GM23248 (cell line): ENCODE data around the gene CIC. TPM values are rescaled to one million over a fixed set of nuclear protein-coding genes. Genes with fewer than 3 reads are reported as not detected.

Source experiments
- DNase-seq: peaks from one replicate; pipeline ENCODE4 v3.0.0-alpha.2; 2015
- H2AFZ ChIP-seq: fragments of 200-600 bp; sonication (generic); 2 replicates; pipeline ENCODE4 v1.6.1; 2016; ENCODE audit warnings: antibody characterized with exemption
- H3F3A ChIP-seq: fragments of 200-600 bp; sonication (generic); 2 replicates; pipeline ENCODE4 v1.6.1; 2016; ENCODE audit warnings: mild to moderate bottlenecking, antibody characterized with exemption, mixed run types; ENCODE audit not compliant: insufficient read depth
- H3K27ac ChIP-seq: fragments of 200-600 bp; sonication (generic); 2 replicates; pipeline ENCODE4 v1.5.1; 2016; ENCODE audit warnings: mild to moderate bottlenecking
- H3K27me3 ChIP-seq: fragments of 200-600 bp; sonication (generic); replicated peaks from 2 replicates; pipeline ENCODE4 v1.6.1; 2016; ENCODE audit warnings: mild to moderate bottlenecking; ENCODE audit not compliant: insufficient read depth
- H3K36me3 ChIP-seq: fragments of 200-600 bp; sonication (generic); 2 replicates; pipeline ENCODE4 v1.6.1; 2016; ENCODE audit warnings: low read depth, mild to moderate bottlenecking
- H3K4me1 ChIP-seq: fragments of 200-600 bp; sonication (generic); 2 replicates; pipeline ENCODE4 v1.6.1; 2016; ENCODE audit warnings: mild to moderate bottlenecking; ENCODE audit not compliant: insufficient read depth
- H3K4me2 ChIP-seq: fragments of 200-600 bp; sonication (generic); one replicate; pipeline ENCODE4 v1.6.1; 2016; ENCODE audit warnings: mild to moderate bottlenecking; ENCODE audit not compliant: unreplicated experiment
- H3K4me3 ChIP-seq: fragments of 200-600 bp; sonication (generic); 2 replicates; pipeline ENCODE4 v1.5.1; 2016; ENCODE audit warnings: mild to moderate bottlenecking
- H3K79me2 ChIP-seq: fragments of 200-600 bp; sonication (generic); 2 replicates; pipeline ENCODE4 v1.6.1; 2016; ENCODE audit warnings: mild to moderate bottlenecking; ENCODE audit not compliant: insufficient read depth
- H3K9ac ChIP-seq: fragments of 200-600 bp; sonication (generic); 2 replicates; pipeline ENCODE4 v1.6.1; 2016; ENCODE audit warnings: mild to moderate bottlenecking
- H3K9me2 ChIP-seq: fragments of 200-600 bp; sonication (generic); 2 replicates; pipeline ENCODE4 v1.6.1; 2016; ENCODE audit warnings: mixed run types, mild to moderate bottlenecking, moderate library complexity; ENCODE audit not compliant: insufficient read depth
- H3K9me3 ChIP-seq: fragments of 200-600 bp; sonication (generic); one replicate; pipeline ENCODE4 v1.6.1; 2017; ENCODE audit warnings: low read depth
- H4K20me1 ChIP-seq: fragments of 200-600 bp; sonication (generic); 2 replicates; pipeline ENCODE4 v1.6.0; 2016; ENCODE audit not compliant: insufficient read depth
- EZH2 ChIP-seq: fragments of 200-600 bp; sonication (generic); IDR thresholded peaks from 2 replicates; pipeline ENCODE4 v1.6.1; 2018; ENCODE audit warnings: antibody characterized with exemption, mild to moderate bottlenecking; ENCODE audit not compliant: insufficient read depth, poor library complexity, severe bottlenecking
- EZH2phosphoT487 ChIP-seq: fragments of 200-600 bp; sonication (generic); IDR thresholded peaks from 2 replicates; pipeline ENCODE4 v1.6.1; 2018; ENCODE audit warnings: antibody characterized with exemption, moderate library complexity, mild to moderate bottlenecking, low read depth; ENCODE audit not compliant: insufficient read depth
- WGBS, 2 experiments: methylation state at CpG; one replicate each; pipeline ENCODE4 v1.1.6; 2015 to 2017; ENCODE audit warnings: low lambda C conversion rate in 2 of 2, low coverage in 1 of 2; ENCODE audit errors: missing lambda C conversion rate in 2 of 2; 5-methylcytosine and 5-hydroxymethylcytosine counted together
- in situ Hi-C: fragments of 300-500 bp; cut with MboI; formaldehyde crosslinking; loops from 2 replicates; pipeline ENCODE4 v1.15.0; 2020
- polyA plus RNA-seq: library from polyadenylated mRNA; unstranded; fragments of >200 nt; fragmentation: Nextera tagmentation; extraction: Ambion mirVana; gene quantifications from 2 replicates; pipeline ENCODE4 v1.2.1, GENCODE V29; 2016
- total RNA-seq: library from RNA; depleted of rRNA; stranded (reverse); fragments of >200 nt; shearing (Covaris generic); gene quantifications from 2 replicates; pipeline ENCODE4 v1.2.3, GENCODE V29; 2014

Gene CIC
- total and polyA plus RNA-seq, 2 experiments from 2014 or later = 8.3 to 17.5 TPM

DNA sequence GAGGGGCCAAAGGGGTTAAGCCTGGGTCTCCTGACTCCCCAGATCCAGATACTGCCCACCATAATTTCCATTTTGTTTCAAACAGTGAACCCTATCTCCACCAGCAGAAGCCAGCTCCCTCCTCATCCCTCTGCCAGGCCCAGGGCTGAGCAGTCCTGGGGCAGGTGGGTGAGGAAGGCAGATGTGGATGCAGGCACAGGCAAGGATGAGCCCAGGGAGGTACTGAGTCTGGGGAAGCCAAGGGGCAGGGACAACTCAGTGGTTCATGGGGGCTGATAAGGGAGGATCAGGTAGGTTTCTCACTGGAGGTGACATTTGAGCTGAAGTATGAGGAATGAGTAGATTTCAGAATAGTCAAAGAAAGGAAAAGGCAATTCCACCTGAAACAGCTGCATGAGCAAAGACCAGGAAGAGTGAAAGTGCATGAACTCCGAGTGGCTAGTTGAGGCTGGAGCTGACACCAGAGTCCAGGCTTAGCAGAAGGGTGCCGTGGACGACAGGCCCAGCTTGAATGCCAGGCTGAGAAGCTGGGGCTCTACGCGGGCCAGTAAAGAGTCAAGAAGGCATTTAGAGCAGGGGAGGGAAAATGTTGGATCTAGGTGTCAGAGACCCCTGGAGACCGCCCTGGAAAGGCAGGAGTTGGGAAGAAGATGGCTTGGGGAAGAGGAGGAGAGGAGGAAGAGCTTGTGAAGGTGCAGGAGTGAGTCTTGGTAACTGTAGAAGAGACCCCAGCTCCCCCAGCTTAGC is 10.3 kb downstream of the CIC start:
- WGBS, 2 experiments = 4 to 7% methylated on average over 6 of the region's 6 CpGs
- TF ChIP-seq EZH2 = no peak
- TF ChIP-seq EZH2phosphoT487 = no peak
- in situ Hi-C loops = no loop called here
- Histone ChIP-seq H3K27ac (peak overlapping the region; percentile 87), H3K27me3 (no peaks in the 10 kb centered on the region), H3K4me1 (peaks cover 62% of the 10 kb centered on the region), H3K4me3 (peak overlapping the region; percentile 81), H3K9me2 (no peaks in the 10 kb centered on the region), H3F3A (peaks cover 26% of the 10 kb centered on the region), H3K79me2 (peaks cover 65% of the 10 kb centered on the region), H3K9ac (peak overlapping the region; percentile 80), H4K20me1 (no peaks in the 10 kb centered on the region), H3K9me3 (no peaks in the 10 kb centered on the region), H3K4me2 (peak overlapping the region; percentile 86), H2AFZ (no peak overlapping the region), H3K36me3 (no peaks in the 10 kb centered on the region)
- peak; percentile 48 for DNase-seq

GRCh38 chr19:42279902-42280814 is 11.1 kb downstream of the CIC start:
- H4K20me1 ChIP-seq = no peaks in the 10 kb centered on the region
- peak overlapping the region; percentile 80 for H3K9ac ChIP-seq
- H3K4me1 ChIP-seq = peaks cover 64% of the 10 kb centered on the region
- peak overlapping the region; percentile 86 for H3K4me2 ChIP-seq
- 0 to 1% methylated on average over 47 to 88 of the region's 89 CpGs for WGBS, 2 experiments
- peak; percentile 96 for DNase-seq
- H3K27me3 ChIP-seq = no peaks in the 10 kb centered on the region
- H3K79me2 ChIP-seq = peaks cover 64% of the 10 kb centered on the region
- peak overlapping the region; percentile 38 for H2AFZ ChIP-seq
- H3K36me3 ChIP-seq = no peaks in the 10 kb centered on the region
- H3K27ac ChIP-seq = peak overlapping the region; percentile 87
- H3K9me2 ChIP-seq = no peaks in the 10 kb centered on the region
- H3K4me3 ChIP-seq = peak overlapping the region; percentile 81
- no peak for TF ChIP-seq EZH2
- no peak for TF ChIP-seq EZH2phosphoT487
- in situ Hi-C loops = no loop called here
- no peaks in the 10 kb centered on the region for H3K9me3 ChIP-seq
- peaks cover 26% of the 10 kb centered on the region for H3F3A ChIP-seq

GRCh38 chr19:42280815-42281145 is 11.7 kb downstream of the CIC start:
- in situ Hi-C loops = no loop called here
- Histone ChIP-seq H3K4me3 (peak overlapping the region; percentile 81), H3K27ac (peak overlapping the region; percentile 87), H3K4me2 (peak overlapping the region; percentile 86), H3K27me3 (no peaks in the 10 kb centered on the region), H3K36me3 (no peaks in the 10 kb centered on the region), H3K9me3 (no peaks in the 10 kb centered on the region), H3F3A (peaks cover 26% of the 10 kb centered on the region), H4K20me1 (no peaks in the 10 kb centered on the region), H3K9me2 (no peaks in the 10 kb centered on the region), H3K79me2 (peaks cover 64% of the 10 kb centered on the region), H3K9ac (peak overlapping the region; percentile 80), H3K4me1 (peaks cover 70% of the 10 kb centered on the region), H2AFZ (no peak overlapping the region)
- TF ChIP-seq EZH2 = no peak
- TF ChIP-seq EZH2phosphoT487 = no peak
- peak; percentile 77 for DNase-seq
- 0% methylated on average over 20 of the region's 20 CpGs; no CpG with 5 or more reads in 1 of the 2 experiments for WGBS, 2 experiments

DNA sequence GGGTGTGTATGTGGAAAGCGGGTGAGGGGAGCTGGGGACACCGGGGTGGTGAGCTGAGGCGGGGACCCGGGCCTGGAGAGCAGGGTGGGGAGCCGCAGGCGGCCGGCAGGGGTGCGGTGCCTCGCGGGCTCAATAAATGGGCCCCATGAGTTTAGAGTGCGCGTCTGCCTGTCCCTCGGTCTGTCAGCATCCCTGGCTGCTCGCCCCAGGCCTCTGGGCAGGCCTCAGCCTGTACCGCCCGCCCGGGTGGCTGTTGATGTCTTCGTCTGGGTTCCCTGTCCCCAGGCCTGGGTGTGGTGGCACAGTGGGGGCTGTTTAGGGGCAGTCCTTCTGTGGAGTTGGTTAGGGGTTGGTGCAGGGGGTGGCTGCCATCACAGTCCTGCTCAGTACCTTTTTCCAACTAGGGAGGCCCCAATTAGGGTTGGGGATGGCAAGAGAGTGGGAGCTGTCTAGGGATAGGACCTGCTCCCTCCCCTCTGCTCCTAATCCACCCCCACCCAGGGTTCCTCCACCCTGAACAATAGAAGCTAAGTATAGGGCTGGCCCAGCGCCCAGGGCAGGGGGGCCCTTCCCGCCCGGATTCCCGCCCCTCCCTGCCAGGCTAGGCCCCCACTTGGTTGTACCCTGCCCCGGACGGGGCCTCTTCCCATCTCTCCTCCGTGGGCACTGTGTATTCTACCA is 12.2 kb downstream of the CIC start:
- TF ChIP-seq EZH2phosphoT487 = no peak
- no peak for TF ChIP-seq EZH2
- Histone ChIP-seq H3K4me2 (peak overlapping the region; percentile 55), H3K9ac (peak overlapping the region; percentile 80), H3K36me3 (no peaks in the 10 kb centered on the region), H3K27me3 (no peaks in the 10 kb centered on the region), H4K20me1 (no peaks in the 10 kb centered on the region), H2AFZ (no peak overlapping the region), H3K27ac (peak overlapping the region; percentile 87), H3K9me2 (no peaks in the 10 kb centered on the region), H3F3A (peaks cover 26% of the 10 kb centered on the region), H3K4me1 (peaks cover 67% of the 10 kb centered on the region), H3K9me3 (no peaks in the 10 kb centered on the region), H3K79me2 (peaks cover 64% of the 10 kb centered on the region), H3K4me3 (peak overlapping the region; percentile 43)
- peak; percentile 83 for DNase-seq
- WGBS, 2 experiments = 4 to 10% methylated on average over 8 to 25 of the region's 25 CpGs
- in situ Hi-C loops = no loop called here
